ENCODE measurements around the gene DNLZ. TPM values are rescaled to one million over a fixed set of nuclear protein-coding genes. Genes with fewer than 3 reads are reported as not detected.

DNLZ gene
- total and polyA plus RNA-seq, 8 donors = 4.2 to 18.8 (median 8.8) TPM

DNA sequence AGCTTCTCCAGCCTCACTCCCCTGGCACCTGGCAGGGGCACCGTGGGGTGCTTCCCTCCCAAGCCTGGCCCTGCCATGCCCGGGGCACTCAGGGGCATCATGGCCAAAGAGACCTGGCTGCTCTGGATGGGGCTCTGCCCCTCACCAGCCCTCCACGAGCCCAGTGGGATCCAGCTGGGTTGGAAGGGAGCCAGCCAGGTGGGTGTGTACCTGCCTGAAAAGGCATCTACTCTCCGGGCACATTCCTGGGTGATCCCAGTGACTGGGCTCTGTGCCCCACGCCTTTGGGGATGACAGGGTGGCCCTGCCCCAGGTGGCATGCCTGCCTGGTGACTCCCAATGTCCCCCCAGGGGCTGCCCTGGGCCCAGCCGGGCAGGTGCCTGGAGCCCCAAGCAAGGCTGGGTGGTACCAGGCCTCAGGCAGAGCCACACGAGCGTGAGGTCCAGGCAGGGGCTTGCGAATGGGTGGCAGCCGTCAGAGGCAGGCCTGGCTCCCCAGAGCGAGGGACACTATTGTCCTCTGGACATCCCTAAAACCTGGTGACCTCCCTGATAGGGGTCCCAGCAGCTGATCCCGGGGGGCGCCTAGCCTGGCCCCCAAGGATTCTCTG is 35.4 kb downstream of the DNLZ start:
- Histone ChIP-seq H3K27me3 (peaks cover 0 to 33% of the 10 kb centered on the region in 2 donors), H3K36me3 (no peaks in the 10 kb centered on the region), H3K27ac (peak overlapping the region; percentile 59 to 69), H3K4me1 (peaks cover 18 to 37% of the 10 kb centered on the region in 2 donors), H3K9me3 (no peaks in the 10 kb centered on the region), H3K4me3 (peak overlapping the region; percentile 53 to 54)
- ATAC-seq (peak; percentile 6), DNase-seq (peak in 2 of 4 donors; percentile 63 to 76)
- no peak for TF ChIP-seq CTCF (IDR thresholded peaks at IDR 0.05)
- intact Hi-C loops (cut with DNase I) = no loop called here

GRCh38 chr9:136327304-136327974 is 36.1 kb downstream of the DNLZ start, which contains the start of gene GPSM1:
Gene GPSM1, plus strand, starts transcription at chr9:136327539. Its CDS starts 157 bp downstream, at chr9:136327696.
- intact Hi-C loops (cut with DNase I) = no loop called here
- Histone ChIP-seq H3K4me3 (peak within 1 kb of the TSS; percentile 53 to 54), H3K27me3 (peaks cover 0 to 33% of the 10 kb centered on the region in 2 donors), H3K4me1 (peaks cover 18 to 37% of the 10 kb centered on the region in 2 donors), H3K9me3 (no peaks in the 10 kb centered on the region), H3K27ac (peak within 1 kb of the TSS; percentile 69 to 84), H3K36me3 (no peaks in the 10 kb centered on the region)
- ATAC-seq = peak; percentile 44
- TF ChIP-seq CTCF (IDR thresholded peaks at IDR 0.05) = no peak
- DNase-seq = peak in 3 of 4 donors; percentile 65 to 83 (median 77)

DNA sequence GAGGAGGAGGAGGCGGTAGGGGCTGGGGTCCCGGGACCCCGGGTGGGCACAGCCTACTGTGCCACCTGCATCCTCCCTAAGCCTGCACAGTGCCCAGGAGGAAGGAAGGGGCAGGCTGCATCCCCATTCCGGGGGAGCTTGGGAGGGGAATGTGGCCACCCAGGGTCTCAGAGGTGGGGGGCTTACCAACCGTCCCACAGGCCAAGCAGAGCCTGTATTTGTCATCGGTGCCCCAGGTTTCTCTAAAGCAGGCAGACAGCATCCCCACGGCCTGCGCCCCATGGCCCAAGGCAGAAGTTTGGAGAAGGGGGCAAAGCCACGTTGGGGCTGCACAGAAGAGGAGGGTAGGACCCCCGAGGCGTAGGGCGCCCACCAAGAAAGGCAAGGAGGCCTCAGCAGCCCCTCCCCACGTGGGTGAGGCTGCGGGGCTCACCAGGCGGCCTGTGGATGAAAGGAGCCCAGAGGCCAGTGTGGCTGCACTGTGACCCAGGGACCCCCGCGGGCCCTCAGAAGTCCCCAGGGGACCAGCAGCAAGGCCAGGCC is 36.7 kb downstream of the DNLZ start:
- Histone ChIP-seq H3K36me3 (no peaks in the 10 kb centered on the region), H3K4me1 (peaks cover 18 to 37% of the 10 kb centered on the region in 2 donors), H3K27me3 (peaks cover 0 to 33% of the 10 kb centered on the region in 2 donors), H3K27ac (peak overlapping the region; percentile 69 to 84), H3K4me3 (peak overlapping the region in 1 of 2 donors; percentile 54), H3K9me3 (no peaks in the 10 kb centered on the region)
- ATAC-seq (no peak), DNase-seq (peak in 1 of 4 donors; percentile 49)
- no peak for TF ChIP-seq CTCF (IDR thresholded peaks at IDR 0.05)
- intact Hi-C loops (cut with DNase I) = no loop called here

DNA sequence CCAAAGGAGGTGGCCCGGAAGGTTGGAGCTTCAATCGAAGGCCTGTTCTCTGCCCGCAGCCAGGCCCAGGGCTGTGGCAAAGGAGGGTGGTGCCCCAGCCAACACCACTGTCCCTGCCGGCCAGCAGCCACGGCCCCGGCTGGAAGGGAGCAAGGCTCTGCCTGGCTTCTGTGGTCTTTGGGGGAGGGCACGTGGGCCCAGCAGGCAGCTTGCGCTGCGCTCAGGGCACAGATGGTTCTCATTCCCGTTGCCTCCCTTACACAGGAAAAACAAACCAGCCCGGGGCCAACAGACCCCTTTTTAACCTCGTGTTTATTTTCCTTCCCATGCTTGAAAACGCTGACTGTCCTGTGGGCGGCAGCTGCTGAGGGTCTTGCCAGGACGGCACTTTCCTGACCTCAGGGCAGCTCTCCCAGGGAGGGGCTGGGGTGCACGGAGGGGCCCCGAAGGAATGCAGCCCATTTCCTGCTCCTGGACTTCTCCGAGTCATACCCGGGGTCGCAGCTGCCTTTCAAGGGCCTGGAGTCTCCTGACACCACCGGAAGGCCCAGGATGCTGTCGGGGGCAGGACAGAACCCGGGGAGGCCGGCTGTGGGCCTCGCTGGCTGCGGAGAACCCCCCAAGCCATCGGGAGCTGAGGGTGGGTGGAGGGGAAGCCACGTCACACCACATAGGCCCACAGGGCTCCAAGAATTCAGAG is 37.3 kb downstream of the DNLZ start:
- intact Hi-C loops (cut with DNase I) = no loop called here
- Histone ChIP-seq H3K9me3 (no peaks in the 10 kb centered on the region), H3K27me3 (peaks cover 0 to 33% of the 10 kb centered on the region in 2 donors), H3K4me3 (no peak overlapping the region), H3K27ac (peak overlapping the region; percentile 69 to 84), H3K36me3 (no peaks in the 10 kb centered on the region), H3K4me1 (peaks cover 18 to 37% of the 10 kb centered on the region in 2 donors)
- ATAC-seq = no peak
- TF ChIP-seq CTCF (IDR thresholded peaks at IDR 0.05) = no peak
- DNase-seq = peak in 3 of 4 donors; percentile 72 to 93 (median 85)
